Epithelial cell of umbilical artery (primary cell): ENCODE measurements around the gene EML5. TPM values are rescaled to one million over a fixed set of nuclear protein-coding genes. Genes with fewer than 3 reads are reported as not detected.

Experiments used
- total RNA-seq: library from RNA; depleted of rRNA; stranded (reverse); fragments of >200 nt; gene quantifications from 2 replicates; pipeline ENCODE4 v1.2.3, GENCODE V29; 2014

The EML5 gene
- total RNA-seq = under 0.01 and 0.15 TPM in 2 replicates

DNA sequence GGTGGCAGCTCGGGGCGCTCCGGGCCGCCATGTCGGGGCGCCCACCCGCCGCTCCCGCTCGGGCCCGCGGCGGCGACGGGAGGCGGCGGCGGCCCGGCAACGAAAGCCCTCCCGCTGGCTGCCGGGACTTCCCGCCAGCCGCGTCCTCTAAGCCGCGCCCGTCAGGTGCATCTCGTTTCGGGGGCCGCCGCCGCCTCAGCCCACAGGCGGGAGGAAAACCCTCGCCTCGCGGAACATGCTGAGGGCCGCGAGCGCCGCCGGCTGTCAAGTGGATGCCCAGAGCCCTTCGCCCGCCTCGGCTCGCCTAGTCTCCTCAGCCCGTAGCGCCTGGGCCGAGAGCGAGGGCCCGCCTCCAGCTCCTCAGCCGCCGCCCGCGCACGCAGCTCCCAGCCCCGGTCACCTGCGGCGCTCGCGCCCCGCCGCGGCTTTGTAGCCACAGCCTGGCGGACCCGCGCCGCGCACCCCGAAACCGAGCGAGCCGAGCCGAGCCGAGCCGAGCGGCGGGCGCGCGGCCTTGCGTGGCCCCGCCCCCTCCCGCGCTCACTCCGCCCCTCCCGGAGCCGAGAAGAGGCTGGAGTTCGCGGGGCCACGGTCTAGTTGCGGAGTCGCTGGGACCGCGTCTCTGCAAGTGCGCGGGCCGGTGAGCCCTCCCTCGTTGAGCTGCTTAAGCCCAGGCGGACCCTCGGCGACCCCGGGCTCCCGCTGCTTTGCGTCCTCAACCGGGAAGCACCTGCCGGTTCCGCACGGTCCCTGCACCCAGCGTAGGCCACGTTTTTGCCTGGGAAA is at the start of gene EML5:
Gene EML5, minus strand, starts transcription at position 481 of the 786 bp plus-strand sequence. Its CDS starts 450 bp downstream, at position 31.

DNA sequence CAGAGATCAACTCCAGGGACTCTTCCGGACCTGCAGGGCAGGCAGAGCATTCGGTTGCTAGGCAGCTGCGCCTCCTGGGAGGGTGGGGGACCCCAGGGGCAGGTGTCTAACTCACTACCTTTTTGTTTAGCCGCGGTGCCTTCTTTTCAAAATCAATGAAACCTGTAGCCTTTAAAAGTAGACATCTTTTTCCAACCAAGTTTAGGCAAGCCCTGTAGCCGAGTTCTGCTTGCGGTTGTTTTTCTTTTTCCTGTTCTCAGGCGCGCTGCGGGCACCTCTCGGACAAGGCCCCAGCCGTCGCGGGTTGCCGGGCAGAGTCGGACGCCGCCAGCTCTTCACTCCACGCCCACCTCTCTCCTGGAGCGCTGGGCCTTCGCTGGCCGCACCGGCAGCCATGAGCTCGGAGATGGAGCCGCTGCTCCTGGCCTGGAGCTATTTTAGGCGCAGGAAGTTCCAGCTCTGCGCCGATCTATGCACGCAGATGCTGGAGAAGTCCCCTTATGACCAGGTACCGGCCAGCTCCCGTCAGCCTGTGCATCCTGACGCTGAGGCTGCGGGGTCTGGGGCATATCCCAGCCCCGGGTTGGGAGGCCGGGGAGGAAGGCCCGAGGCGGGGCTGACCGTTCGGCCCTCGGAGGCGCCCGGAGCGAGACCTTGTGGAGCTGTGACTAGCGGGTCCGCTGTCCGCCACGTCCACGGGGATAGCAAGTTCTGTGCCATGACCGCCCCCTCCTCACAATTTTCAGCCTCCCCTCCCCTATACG is 31.7 kb upstream of the EML5 start, which contains the start of gene TTC8:
Gene TTC8, plus strand, starts transcription at position 338 of the 764 bp plus-strand sequence. Its CDS starts 57 bp downstream, at position 395.

DNA sequence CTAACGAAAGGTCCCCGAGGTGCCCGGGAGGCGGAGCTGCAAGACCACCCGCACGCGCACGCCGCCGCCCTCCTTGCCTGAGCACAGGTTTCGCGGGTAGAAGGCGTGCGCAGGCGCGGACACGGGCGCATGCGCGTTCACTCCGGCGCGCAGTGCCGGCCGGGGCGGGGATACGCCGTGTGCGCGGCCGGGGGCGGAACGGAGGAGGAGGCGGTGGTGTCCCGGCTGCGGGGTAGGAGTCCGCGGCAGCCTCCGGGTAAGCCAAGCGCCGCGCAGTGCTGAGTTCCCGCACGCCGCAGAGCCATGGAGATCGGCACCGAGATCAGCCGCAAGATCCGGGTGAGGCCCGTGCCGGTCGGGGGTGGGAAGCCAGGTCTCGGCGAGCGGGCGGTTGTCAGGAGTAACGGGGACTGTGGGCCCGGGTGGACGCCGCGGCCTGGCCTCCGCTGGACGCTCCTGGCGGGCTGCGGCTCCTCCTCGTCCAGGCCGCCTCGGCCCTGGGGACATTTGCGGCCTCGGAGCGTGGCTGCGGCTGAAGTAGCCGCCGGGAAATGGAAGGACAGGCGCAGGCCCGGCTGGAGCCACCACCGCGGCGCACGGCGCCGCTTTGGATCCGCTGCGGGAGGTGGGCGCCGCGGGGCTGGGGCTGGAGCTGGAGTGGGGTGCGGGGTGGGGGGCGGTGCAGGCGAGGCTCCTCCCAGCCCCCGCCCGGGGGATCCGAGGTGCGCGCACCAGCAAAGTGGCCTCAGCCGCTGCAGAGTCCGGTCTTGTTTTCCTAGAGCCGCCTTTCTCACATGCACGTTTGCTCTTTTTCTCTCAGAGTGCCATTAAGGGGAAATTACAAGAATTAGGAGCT is 229.7 kb downstream of the EML5 start, which contains the start of gene ZC3H14:
Gene ZC3H14, plus strand, starts transcription at position 207 of the 856 bp plus-strand sequence. Its CDS starts 97 bp downstream, at position 304.

Other genes with a start within 250 kb of the EML5 start
- 3.9 and 4.4 TPM in 2 replicates for gene PTPN21, start 237.9 kb downstream of the EML5 start, total RNA-seq
- 41.6 and 53.2 TPM in 2 replicates for gene ZC3H14, start 229.9 kb downstream of the EML5 start, total RNA-seq
- 10.7 and 24.5 TPM in 2 replicates for gene TTC8, start 31.7 kb upstream of the EML5 start, total RNA-seq